Middle frontal gyrus (tissue), 1 donor: Measurements from ENCODE around the gene ATP6V1G2.
"Not testable (repeated sequence)": the region's sequence is repeated elsewhere in the genome, so short reads cannot be mapped to it uniquely, and the experiment has no call there.

Source experiments
- DNase-seq: peaks from one replicate; pipeline ENCODE4 v3.0.0-alpha.2; 2015; ENCODE audit warnings: low spot score; ENCODE audit errors: extremely low spot score

ATP6V1G2 gene

GRCh38 chr6:31529329-31530150 is 16.9 kb downstream of the ATP6V1G2 start:
- DNase-seq = no peak

- DNase-seq = no peak
These were observed 17.5 kb downstream of the ATP6V1G2 start, which contains the start of gene MCCD1 for GRCh38 chr6:31528821-31529328. TSS of gene MCCD1 (plus strand) at chr6:31528962. CDS start at chr6:31529015, 53 bp downstream.

GRCh38 chr6:31528307-31528777 is 18.1 kb downstream of the ATP6V1G2 start:
- DNase-seq = no peak

DNA sequence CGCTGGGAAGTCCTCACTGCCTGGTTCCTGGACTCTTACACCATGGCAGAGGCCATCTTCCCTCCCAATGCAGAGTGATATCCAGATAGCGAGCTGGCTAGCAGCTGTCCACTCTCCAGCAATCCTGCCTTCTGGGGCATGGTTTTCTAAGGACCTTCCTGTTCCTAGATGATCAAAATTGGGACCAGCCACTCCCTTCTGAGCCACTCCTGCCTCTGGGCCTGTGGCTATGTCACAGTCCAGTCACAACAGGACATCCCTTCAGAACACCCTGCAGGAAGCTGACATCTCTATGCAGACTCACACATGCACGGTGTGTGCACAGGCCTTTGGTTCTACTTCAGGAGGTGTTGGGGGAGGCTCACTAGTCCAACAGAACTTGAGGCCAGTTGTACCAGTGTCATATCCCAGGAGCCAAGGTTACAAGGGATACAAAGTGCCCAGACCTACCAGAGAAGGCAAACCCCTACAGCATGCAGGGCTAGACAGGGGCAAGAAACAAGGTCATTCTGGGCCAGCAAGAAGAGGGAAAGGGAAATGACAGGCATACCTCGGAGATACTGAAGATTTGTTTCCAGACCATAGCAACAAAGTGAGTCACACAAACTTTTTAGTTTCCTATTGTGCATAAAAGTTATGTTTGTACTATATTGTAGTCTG is 20.3 kb downstream of the ATP6V1G2 start:
- no peak for DNase-seq

DNA sequence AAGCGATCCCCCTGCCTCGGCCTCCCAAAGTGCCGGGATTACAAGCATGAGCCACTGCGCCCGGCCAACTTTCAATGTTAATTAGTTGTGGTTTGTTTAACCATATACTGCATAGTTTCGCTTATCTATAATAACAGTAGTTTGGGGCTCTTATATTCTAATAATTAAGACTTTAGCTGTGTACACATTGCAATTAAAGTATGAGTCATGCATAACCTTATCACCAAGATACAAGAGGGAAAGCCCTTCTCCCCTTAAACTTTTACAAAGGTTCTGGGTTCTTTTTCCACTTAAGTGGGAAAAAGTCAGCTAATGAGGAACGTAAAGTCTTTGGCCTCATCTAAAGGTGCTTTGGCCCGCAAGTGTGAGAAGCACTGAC is 20.9 kb downstream of the ATP6V1G2 start:
- DNase-seq = no peak

DNA sequence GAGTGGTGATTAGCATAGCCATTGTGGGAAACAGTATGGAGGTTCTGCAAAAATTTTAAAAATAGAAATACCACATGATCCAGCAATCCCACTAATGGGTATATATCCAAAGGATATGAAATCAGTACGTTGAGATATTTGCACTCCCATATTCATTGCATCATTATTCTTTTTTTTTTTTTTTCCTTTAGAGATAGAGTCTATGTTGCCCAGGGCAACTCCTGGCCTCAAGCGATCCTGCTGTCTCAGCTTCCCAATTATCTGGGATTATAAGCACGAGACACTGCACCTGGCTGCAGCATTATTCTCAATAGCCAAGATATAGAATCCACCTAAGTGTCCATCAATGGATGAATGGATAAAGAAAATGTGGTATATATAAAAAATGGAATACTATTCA is 24.6 kb downstream of the ATP6V1G2 start:
- no peak for DNase-seq

- DNase-seq = no peak
These were observed 32.8 kb downstream of the ATP6V1G2 start for GRCh38 chr6:31513456-31514165.

DNA sequence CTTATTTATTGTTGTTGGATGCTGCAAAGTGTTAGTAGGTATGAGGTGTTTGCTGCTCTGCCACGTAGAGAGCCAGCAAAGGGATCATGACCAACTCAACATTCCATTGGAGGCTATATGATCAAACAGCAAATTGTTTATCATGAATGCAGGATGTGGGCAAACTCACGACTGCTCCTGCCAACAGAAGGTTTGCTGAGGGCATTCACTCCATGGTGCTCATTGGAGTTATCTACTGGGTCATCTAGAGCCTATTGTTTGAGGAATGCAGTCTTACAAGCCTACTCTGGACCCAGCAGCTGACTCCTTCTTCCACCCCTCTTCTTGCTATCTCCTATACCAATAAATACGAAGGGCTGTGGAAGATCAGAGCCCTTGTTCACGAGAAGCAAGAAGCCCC is 36.4 kb downstream of the ATP6V1G2 start:
- DNase-seq = no peak

GRCh38 chr6:31509036-31509435 is 37.4 kb downstream of the ATP6V1G2 start:
- DNase-seq = not testable (repeated sequence)

- no peak for DNase-seq
These were observed 43.8 kb downstream of the ATP6V1G2 start for GRCh38 chr6:31502586-31502985.

GRCh38 chr6:31499648-31500047 is 46.8 kb downstream of the ATP6V1G2 start:
- DNase-seq = not testable (repeated sequence)

GRCh38 chr6:31498748-31499147 is 47.7 kb downstream of the ATP6V1G2 start:
- DNase-seq = no peak

- DNase-seq = no peak
These were observed 48.6 kb downstream of the ATP6V1G2 start, which contains the start of gene MICB for GRCh38 chr6:31497531-31498476. TSS of gene MICB (plus strand) at chr6:31498145. CDS start at chr6:31498194, 49 bp downstream.

GRCh38 chr6:31496826-31497225 is 49.6 kb downstream of the ATP6V1G2 start:
- not testable (repeated sequence) for DNase-seq

GRCh38 chr6:31495580-31495979 is 50.8 kb downstream of the ATP6V1G2 start:
- DNase-seq = no peak
